ENCODE measurements around the gene RASL11A. TPM values are rescaled to one million over a fixed set of nuclear protein-coding genes. Genes with fewer than 3 reads are reported as not detected.

Gene RASL11A
- total RNA-seq, 5 donors from 2014 or later (not counting 1 experiment from before 2014, with no cell fraction given): 0.96 to 5.4 (median 2.1) TPM

DNA sequence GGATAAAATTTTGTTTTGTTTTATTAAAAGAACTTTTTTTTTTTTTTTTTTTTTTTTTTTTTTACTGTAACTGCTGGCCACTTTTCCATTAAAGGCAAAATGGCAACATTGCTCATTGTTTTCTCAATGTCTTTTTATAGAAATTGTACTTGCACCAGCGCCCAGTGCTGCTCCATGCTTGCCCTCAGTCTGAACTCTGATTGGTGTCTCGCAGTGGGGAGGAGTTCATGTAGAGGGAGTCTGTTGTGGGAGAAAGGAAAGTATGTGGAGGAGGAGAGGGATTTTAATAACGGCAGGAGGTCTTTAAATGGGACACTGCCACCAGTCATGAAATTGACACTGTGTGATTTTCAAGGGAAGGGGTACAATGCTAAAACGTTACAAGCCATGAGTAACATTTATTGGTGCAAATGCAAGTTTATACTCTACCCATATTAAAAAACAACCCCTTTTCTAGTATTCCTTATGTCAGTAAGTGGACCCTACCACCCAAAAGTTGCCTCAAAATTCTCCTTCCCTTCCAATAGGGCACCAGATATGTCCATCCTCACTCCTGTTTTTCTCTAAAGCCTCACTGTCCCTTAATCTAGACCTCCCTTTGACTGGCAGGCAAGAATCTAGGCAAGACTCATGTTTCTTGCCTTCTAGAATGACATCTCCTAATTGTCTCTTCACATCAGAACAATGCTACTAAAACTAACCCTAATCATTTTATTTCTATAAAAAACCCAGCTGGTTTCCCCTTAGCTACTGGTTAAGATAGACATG lies 3.2 kb downstream of the RASL11A start:
- ATAC-seq (replicated peaks in 1 of 4) (no peak), DNase-seq (no peak)
- peaks cover 0 to 26% of the 10 kb centered on the region in 2 experiments for H3K27me3 ChIP-seq (replicated peaks in 1 of 2; ENCODE audit: control insufficient read depth in 2 of 2, extremely low read depth in 1 of 2, insufficient read depth in 2 of 2, low read length in 1 of 2)
- Mint-ChIP-seq H3K4me3 (no peak overlapping the region), H3K4me1 (peaks cover 12 to 15% (median 14%) of the 10 kb centered on the region in 3 donors), H3K9me3 (no peaks in the 10 kb centered on the region), H3K27ac (no peak overlapping the region), H3K36me3 (no peaks in the 10 kb centered on the region), H3K27me3 (peaks cover 4 to 16% of the 10 kb centered on the region in 2 donors)
- CTCF ChIA-PET: interaction anchor here (0.6 to 1.2 kb wide), 5 partner anchors 9 to 1058 kb away, joined by 3 to 10 read pairs (median 5); no protein-coding TSS in a partner anchor
- peaks cover 0 to 18% of the 10 kb centered on the region in 2 experiments for H3K4me1 ChIP-seq (ENCODE audit: control insufficient read depth in 1 of 2, extremely low read depth in 1 of 2, insufficient read depth in 2 of 2, low read length in 2 of 2)
- H3K9me3 ChIP-seq: no peaks in the 10 kb centered on the region
- no peak overlapping the region for H3K4me3 ChIP-seq (ENCODE audit: control insufficient read depth in 1 of 2, extremely low read depth in 1 of 2, low read length in 1 of 2)
- POLR2A ChIA-PET: interaction anchor here (0.6 to 0.8 kb wide), 2 partner anchors 17 to 18 kb away, joined by 6 to 8 read pairs; no protein-coding TSS in a partner anchor
- WGBS (ENCODE audit: insufficient coverage): 94% methylated on average over 3 of the region's 4 CpGs
- no peaks in the 10 kb centered on the region for H3K36me3 ChIP-seq (ENCODE audit: control insufficient read depth in 2 of 2, extremely low read depth in 1 of 2, insufficient read depth in 1 of 2, low read length in 1 of 2)
- H3K27ac ChIP-seq (ENCODE audit: low read length): no peak overlapping the region

DNA sequence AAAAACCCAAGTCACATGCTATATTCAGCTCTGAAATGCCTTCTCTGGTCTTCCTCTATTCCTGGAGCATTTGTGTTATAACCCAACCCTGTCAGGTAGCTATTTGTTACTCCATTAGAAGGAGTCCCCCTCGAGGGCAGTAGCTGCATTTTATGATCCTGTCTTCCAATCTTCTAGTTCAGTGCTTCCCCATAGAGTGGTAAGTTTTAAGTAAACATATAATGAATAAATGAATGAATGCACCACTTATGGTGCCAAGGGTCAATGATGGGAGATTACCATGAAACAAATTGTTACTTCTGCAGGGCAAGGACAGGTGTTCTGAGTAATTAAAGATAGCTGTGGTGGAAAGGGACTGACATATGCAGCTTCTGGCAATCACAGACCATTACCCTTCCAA lies 4.0 kb downstream of the RASL11A start:
- no peaks in the 10 kb centered on the region for H3K36me3 ChIP-seq (ENCODE audit: control insufficient read depth in 2 of 2, extremely low read depth in 1 of 2, insufficient read depth in 1 of 2, low read length in 1 of 2)
- no peak for ATAC-seq (replicated peaks in 1 of 4)
- peaks cover 12 to 15% (median 14%) of the 10 kb centered on the region in 3 donors for H3K4me1 Mint-ChIP-seq
- no peak overlapping the region for H3K4me3 Mint-ChIP-seq
- H3K4me3 ChIP-seq (ENCODE audit: control insufficient read depth in 1 of 2, extremely low read depth in 1 of 2, low read length in 1 of 2): no peak overlapping the region
- no peak for DNase-seq
- no peaks in the 10 kb centered on the region for H3K9me3 ChIP-seq
- H3K27ac Mint-ChIP-seq: no peak overlapping the region
- no peaks in the 10 kb centered on the region for H3K36me3 Mint-ChIP-seq
- no peaks in the 10 kb centered on the region for H3K9me3 Mint-ChIP-seq
- peaks cover 0 to 17% of the 10 kb centered on the region in 2 experiments for H3K4me1 ChIP-seq (ENCODE audit: control insufficient read depth in 1 of 2, extremely low read depth in 1 of 2, insufficient read depth in 2 of 2, low read length in 2 of 2)
- ChIA-PET CTCF (interaction anchor here in 1 of 2 donors (0.6 to 1.2 kb wide), 3 partner anchors 8 to 289 kb away, joined by 3 to 4 read pairs (median 3); no protein-coding TSS in a partner anchor), POLR2A (interaction anchor here in 1 of 2 donors (0.6 to 0.8 kb wide), 3 partner anchors 17 to 87 kb away, joined by 4 to 6 read pairs (median 4); no protein-coding TSS in a partner anchor)
- H3K27me3 ChIP-seq (replicated peaks in 1 of 2; ENCODE audit: control insufficient read depth in 2 of 2, extremely low read depth in 1 of 2, insufficient read depth in 2 of 2, low read length in 1 of 2): peaks cover 0 to 26% of the 10 kb centered on the region in 2 experiments
- peaks cover 4 to 16% of the 10 kb centered on the region in 2 donors for H3K27me3 Mint-ChIP-seq
- no peak overlapping the region for H3K27ac ChIP-seq (ENCODE audit: low read length)
- no CpG with 5 or more reads among the region's 1 CpG for WGBS (ENCODE audit: insufficient coverage)

DNA sequence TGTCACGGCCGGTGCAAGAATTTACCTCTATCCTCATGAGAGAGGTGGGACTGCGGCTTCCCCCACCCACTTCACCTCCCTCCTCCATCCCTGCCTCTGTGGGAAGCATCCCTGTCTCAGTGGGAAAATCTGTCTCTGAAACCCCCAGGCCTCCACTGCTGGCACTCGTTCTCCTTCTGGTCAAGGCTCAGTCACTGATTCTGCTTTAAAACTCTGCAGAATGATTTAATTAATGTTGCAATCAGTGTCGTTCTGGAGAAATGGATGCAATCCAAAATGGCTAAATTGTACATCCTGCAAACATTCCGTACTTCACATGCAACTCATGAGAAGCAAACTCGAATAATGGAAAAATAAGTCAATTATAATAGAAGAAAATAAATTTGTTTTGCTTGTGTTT lies 5.6 kb downstream of the RASL11A start:
- no peak overlapping the region for H3K4me3 Mint-ChIP-seq
- Histone ChIP-seq H3K27me3 (replicated peaks in 1 of 2; ENCODE audit: control insufficient read depth in 2 of 2, extremely low read depth in 1 of 2, insufficient read depth in 2 of 2, low read length in 1 of 2) (peaks cover 0 to 26% of the 10 kb centered on the region in 2 experiments), H3K4me3 (ENCODE audit: control insufficient read depth in 1 of 2, extremely low read depth in 1 of 2, low read length in 1 of 2) (no peak overlapping the region), H3K36me3 (ENCODE audit: control insufficient read depth in 2 of 2, extremely low read depth in 1 of 2, insufficient read depth in 1 of 2, low read length in 1 of 2) (no peaks in the 10 kb centered on the region), H3K27ac (ENCODE audit: low read length) (no peak overlapping the region), H3K4me1 (ENCODE audit: control insufficient read depth in 1 of 2, extremely low read depth in 1 of 2, insufficient read depth in 2 of 2, low read length in 2 of 2) (peaks cover 0 to 7% of the 10 kb centered on the region in 2 experiments), H3K9me3 (no peaks in the 10 kb centered on the region)
- no peaks in the 10 kb centered on the region for H3K9me3 Mint-ChIP-seq
- POLR2A ChIA-PET: no interaction called here
- no peak overlapping the region for H3K27ac Mint-ChIP-seq
- 100% methylated on average over 3 of the region's 7 CpGs for WGBS (ENCODE audit: insufficient coverage)
- no peak for ATAC-seq (replicated peaks in 1 of 4)
- no peak for DNase-seq
- peaks cover 4 to 16% of the 10 kb centered on the region in 2 donors for H3K27me3 Mint-ChIP-seq
- H3K36me3 Mint-ChIP-seq: no peaks in the 10 kb centered on the region
- H3K4me1 Mint-ChIP-seq: peaks cover 7 to 8% (median 7%) of the 10 kb centered on the region in 3 donors
- CTCF ChIA-PET: interaction anchor here in 1 of 2 donors (0.9 kb wide), 1 partner anchor 17 kb away, joined by 3 read pairs; no protein-coding TSS in a partner anchor

DNA sequence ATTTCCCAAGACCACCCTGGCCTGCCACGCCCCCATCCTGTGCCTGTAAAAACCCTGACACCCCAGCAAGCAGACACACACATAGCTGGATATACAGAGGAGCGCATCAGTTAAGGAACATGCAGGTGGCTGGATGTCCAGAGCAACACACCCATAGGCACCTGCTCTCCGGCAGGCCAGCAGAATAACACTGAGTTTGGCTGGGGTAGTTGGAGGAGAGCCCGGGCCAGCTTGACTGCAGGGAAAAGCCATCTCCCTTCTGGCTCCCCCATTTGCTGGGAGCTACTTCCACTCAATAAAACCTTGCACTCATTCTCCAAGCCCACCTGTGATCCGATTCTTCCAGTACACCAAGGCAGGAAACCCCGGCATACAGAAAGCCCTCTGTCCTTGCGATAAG lies 8.9 kb downstream of the RASL11A start:
- WGBS (ENCODE audit: insufficient coverage): 80% methylated on average over 3 of the region's 7 CpGs
- H3K36me3 Mint-ChIP-seq: no peaks in the 10 kb centered on the region
- Histone ChIP-seq H3K27me3 (replicated peaks in 1 of 2; ENCODE audit: control insufficient read depth in 2 of 2, extremely low read depth in 1 of 2, insufficient read depth in 2 of 2, low read length in 1 of 2) (peaks cover 0 to 21% of the 10 kb centered on the region in 2 experiments), H3K36me3 (ENCODE audit: control insufficient read depth in 2 of 2, extremely low read depth in 1 of 2, insufficient read depth in 1 of 2, low read length in 1 of 2) (no peaks in the 10 kb centered on the region), H3K4me3 (ENCODE audit: control insufficient read depth in 1 of 2, extremely low read depth in 1 of 2, low read length in 1 of 2) (no peak overlapping the region), H3K4me1 (ENCODE audit: control insufficient read depth in 1 of 2, extremely low read depth in 1 of 2, insufficient read depth in 2 of 2, low read length in 2 of 2) (no peaks in the 10 kb centered on the region), H3K9me3 (no peaks in the 10 kb centered on the region), H3K27ac (ENCODE audit: low read length) (no peak overlapping the region)
- no peaks in the 10 kb centered on the region for H3K9me3 Mint-ChIP-seq
- DNase-seq (no peak), ATAC-seq (replicated peaks in 1 of 4) (no peak)
- CTCF ChIA-PET: interaction anchor here in 1 of 2 donors (1.4 kb wide), 1 partner anchor 294 kb away, joined by 4 read pairs; no protein-coding TSS in a partner anchor
- H3K4me1 Mint-ChIP-seq: no peaks in the 10 kb centered on the region
- POLR2A ChIA-PET: no interaction called here
- H3K27me3 Mint-ChIP-seq: peaks cover 2 to 15% of the 10 kb centered on the region in 2 donors
- H3K4me3 Mint-ChIP-seq: no peak overlapping the region
- no peak overlapping the region for H3K27ac Mint-ChIP-seq

DNA sequence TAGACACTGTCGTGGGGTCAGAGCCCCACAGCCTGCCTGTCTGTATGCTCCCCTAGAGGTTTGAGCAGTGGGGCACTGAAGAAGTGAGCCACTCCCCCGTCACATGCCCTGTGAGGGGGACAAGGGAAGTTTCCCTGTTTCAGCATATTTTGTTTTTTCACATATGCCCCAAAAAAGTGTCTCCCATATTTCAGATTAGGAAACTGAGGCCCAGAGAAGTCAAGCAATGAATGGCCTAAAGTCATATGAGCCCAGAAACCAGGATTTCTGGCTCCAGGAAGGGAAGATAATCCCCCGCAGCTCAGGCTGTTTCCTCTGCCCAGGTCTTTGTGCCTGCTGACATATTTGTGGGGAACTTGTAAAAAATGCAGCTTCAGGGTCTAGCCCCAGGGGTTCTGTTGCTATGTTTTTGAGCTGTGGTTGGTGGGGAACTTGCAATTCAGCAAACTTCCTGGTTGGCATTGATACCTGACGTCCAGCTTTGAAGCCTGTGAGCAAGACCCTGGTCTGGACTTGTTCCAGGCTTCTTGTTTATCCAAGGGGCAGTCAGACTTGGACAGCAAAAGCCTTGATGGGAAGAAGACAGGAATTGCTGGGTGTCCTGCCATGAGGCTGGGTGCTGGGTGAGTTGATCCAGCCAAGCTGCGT lies 9.5 kb downstream of the RASL11A start:
- POLR2A ChIA-PET: no interaction called here
- Mint-ChIP-seq H3K27me3 (peaks cover 0 to 13% of the 10 kb centered on the region in 2 donors), H3K9me3 (no peaks in the 10 kb centered on the region), H3K4me3 (no peak overlapping the region), H3K4me1 (no peaks in the 10 kb centered on the region), H3K27ac (no peak overlapping the region), H3K36me3 (no peaks in the 10 kb centered on the region)
- Histone ChIP-seq H3K4me1 (ENCODE audit: control insufficient read depth in 1 of 2, extremely low read depth in 1 of 2, insufficient read depth in 2 of 2, low read length in 2 of 2) (no peaks in the 10 kb centered on the region), H3K4me3 (ENCODE audit: control insufficient read depth in 1 of 2, extremely low read depth in 1 of 2, low read length in 1 of 2) (no peak overlapping the region), H3K27ac (ENCODE audit: low read length) (no peak overlapping the region), H3K27me3 (replicated peaks in 1 of 2; ENCODE audit: control insufficient read depth in 2 of 2, extremely low read depth in 1 of 2, insufficient read depth in 2 of 2, low read length in 1 of 2) (peaks cover 0 to 20% of the 10 kb centered on the region in 2 experiments), H3K9me3 (no peaks in the 10 kb centered on the region), H3K36me3 (ENCODE audit: control insufficient read depth in 2 of 2, extremely low read depth in 1 of 2, insufficient read depth in 1 of 2, low read length in 1 of 2) (no peaks in the 10 kb centered on the region)
- 64% methylated on average over 3 of the region's 5 CpGs for WGBS (ENCODE audit: insufficient coverage)
- ATAC-seq (replicated peaks in 1 of 4) (no peak), DNase-seq (no peak)
- CTCF ChIA-PET: interaction anchor here in 1 of 2 donors (1.4 kb wide), 1 partner anchor 295 kb away, joined by 4 read pairs; no protein-coding TSS in a partner anchor

DNA sequence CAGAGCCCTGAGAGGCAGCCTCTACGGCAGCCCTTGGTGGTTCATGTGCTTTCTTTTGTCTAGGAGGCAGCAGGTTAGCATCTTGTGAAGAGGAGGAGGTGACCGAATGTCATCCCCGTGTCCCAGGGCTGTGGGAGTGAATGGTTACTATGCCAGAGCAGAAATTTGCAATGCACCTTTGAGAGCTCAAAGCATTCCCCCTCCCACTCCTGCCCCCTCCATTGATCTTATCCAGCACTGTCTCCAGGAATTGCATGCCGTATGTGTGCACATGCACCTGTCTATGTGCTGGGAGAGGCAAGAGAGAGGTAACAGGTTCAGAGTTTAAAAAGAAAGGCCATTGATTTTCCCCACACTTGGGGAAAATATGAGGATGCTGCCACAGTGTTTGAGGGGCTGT lies 10.2 kb downstream of the RASL11A start:
- Histone ChIP-seq H3K27me3 (replicated peaks in 1 of 2; ENCODE audit: control insufficient read depth in 2 of 2, extremely low read depth in 1 of 2, insufficient read depth in 2 of 2, low read length in 1 of 2) (peaks cover 0 to 13% of the 10 kb centered on the region in 2 experiments), H3K9me3 (no peaks in the 10 kb centered on the region), H3K4me3 (ENCODE audit: control insufficient read depth in 1 of 2, extremely low read depth in 1 of 2, low read length in 1 of 2) (no peak overlapping the region), H3K4me1 (ENCODE audit: control insufficient read depth in 1 of 2, extremely low read depth in 1 of 2, insufficient read depth in 2 of 2, low read length in 2 of 2) (no peaks in the 10 kb centered on the region), H3K27ac (ENCODE audit: low read length) (no peak overlapping the region), H3K36me3 (ENCODE audit: control insufficient read depth in 2 of 2, extremely low read depth in 1 of 2, insufficient read depth in 1 of 2, low read length in 1 of 2) (no peaks in the 10 kb centered on the region)
- ChIA-PET POLR2A (no interaction called here), CTCF (interaction anchor here in 1 of 2 donors (1.4 kb wide), 1 partner anchor 296 kb away, joined by 4 read pairs; no protein-coding TSS in a partner anchor)
- no peaks in the 10 kb centered on the region for H3K9me3 Mint-ChIP-seq
- H3K27me3 Mint-ChIP-seq: peaks cover 0 to 6% of the 10 kb centered on the region in 2 donors
- no peak overlapping the region for H3K27ac Mint-ChIP-seq
- DNase-seq (no peak), ATAC-seq (replicated peaks in 1 of 4) (no peak)
- WGBS (ENCODE audit: insufficient coverage): no CpG with 5 or more reads among the region's 4 CpGs
- H3K4me3 Mint-ChIP-seq: no peak overlapping the region
- no peaks in the 10 kb centered on the region for H3K4me1 Mint-ChIP-seq
- no peaks in the 10 kb centered on the region for H3K36me3 Mint-ChIP-seq
